NCI-H1694 treated with DMSO at 0.1 percent for 48 hours (cell line): ENCODE measurements around the gene NPRL2.
A peak's percentile ranks its signal among the peaks of the same experiment; 100 is the strongest.

ENCODE experiments used
- DNase-seq: peaks from one replicate; lab custom pipeline; 2025; lab: John Stamatoyannopoulos, UW

Gene NPRL2

GRCh38 chr3:50350527-50351322, at the start of gene NPRL2, which contains the start of gene CYB561D2:
Gene NPRL2 (minus strand): TSS chr3:50350775. CDS start chr3:50350652, 123 bp downstream.
Gene CYB561D2 (plus strand): TSS chr3:50350862. CDS start chr3:50351434, 572 bp downstream.
- peak; percentile 57 for DNase-seq

GRCh38 chr3:50396502-50396901, 45.9 kb upstream of the NPRL2 start:
- DNase-seq, result no peak

- DNase-seq, result no peak
These were observed 44.7 kb upstream of the NPRL2 start for GRCh38 chr3:50395070-50395860.

GRCh38 chr3:50393061-50393460, 42.5 kb upstream of the NPRL2 start:
- DNase-seq, result no peak

- DNase-seq, result no peak
These were observed 41.6 kb upstream of the NPRL2 start for GRCh38 chr3:50392101-50392715.

GRCh38 chr3:50390508-50391224, 40.1 kb upstream of the NPRL2 start:
- DNase-seq, result no peak

GRCh38 chr3:50389414-50389767, 38.8 kb upstream of the NPRL2 start:
- DNase-seq, result no peak

- no peak for DNase-seq
These were observed 38.3 kb upstream of the NPRL2 start for GRCh38 chr3:50388720-50389413.

GRCh38 chr3:50388016-50388719, 37.6 kb upstream of the NPRL2 start:
- no peak for DNase-seq

- DNase-seq, result no peak
These were observed 35.2 kb upstream of the NPRL2 start for GRCh38 chr3:50385754-50386153.

- no peak for DNase-seq
These were observed 33.2 kb upstream of the NPRL2 start for GRCh38 chr3:50383750-50384149.

- no peak for DNase-seq
These were observed 32.1 kb upstream of the NPRL2 start for GRCh38 chr3:50382722-50383121.

GRCh38 chr3:50381383-50381782, 30.8 kb upstream of the NPRL2 start:
- no peak for DNase-seq

- no peak for DNase-seq
These were observed 30.0 kb upstream of the NPRL2 start for GRCh38 chr3:50380405-50381085.

- DNase-seq, result no peak
These were observed 28.2 kb upstream of the NPRL2 start for GRCh38 chr3:50378757-50379156.

GRCh38 chr3:50378024-50378423, 27.4 kb upstream of the NPRL2 start:
- DNase-seq, result no peak

- no peak for DNase-seq
These were observed 24.8 kb upstream of the NPRL2 start for GRCh38 chr3:50375258-50375931.

GRCh38 chr3:50374363-50375257, 24.0 kb upstream of the NPRL2 start:
- DNase-seq, result no peak
